Iris pigment epithelial cell (primary cell): ENCODE results near the gene WNT4.
A peak's percentile ranks its signal among the peaks of the same experiment; 100 is the strongest.

ENCODE experiments used
- DNase-seq: peaks from one replicate; pipeline ENCODE4 v3.0.0-alpha.2; 2011; ENCODE audit warnings: low read depth

Gene WNT4

GRCh38 chr1:22108339-22109105 lies 34.4 kb downstream of the WNT4 start:
- DNase-seq = no peak

GRCh38 chr1:22107126-22107525 lies 35.8 kb downstream of the WNT4 start:
- peak; percentile 26 for DNase-seq

- peak; percentile 69 for DNase-seq
Measured at GRCh38 chr1:22105611-22106207, 37.2 kb downstream of the WNT4 start.

GRCh38 chr1:22104865-22105437 lies 37.9 kb downstream of the WNT4 start:
- DNase-seq = no peak

GRCh38 chr1:22104094-22104493 lies 38.8 kb downstream of the WNT4 start:
- DNase-seq = no peak

GRCh38 chr1:22102746-22103145 lies 40.2 kb downstream of the WNT4 start:
- DNase-seq = no peak

- DNase-seq = no peak
Measured at GRCh38 chr1:22101995-22102394, 40.9 kb downstream of the WNT4 start.

GRCh38 chr1:22101199-22101598 lies 41.7 kb downstream of the WNT4 start:
- no peak for DNase-seq

GRCh38 chr1:22100168-22100567 lies 42.7 kb downstream of the WNT4 start:
- no peak for DNase-seq

- DNase-seq = no peak
Measured at GRCh38 chr1:22098752-22099151, 44.1 kb downstream of the WNT4 start.

GRCh38 chr1:22096463-22096862 lies 46.4 kb downstream of the WNT4 start:
- DNase-seq = no peak

GRCh38 chr1:22096036-22096435 lies 46.9 kb downstream of the WNT4 start:
- peak; percentile 36 for DNase-seq

- no peak for DNase-seq
Measured at GRCh38 chr1:22093513-22093912, 49.4 kb downstream of the WNT4 start.

- DNase-seq = peak; percentile 79
Measured at GRCh38 chr1:22092026-22092768, 50.7 kb downstream of the WNT4 start.

GRCh38 chr1:22090867-22091266 lies 52.0 kb downstream of the WNT4 start:
- DNase-seq = no peak

GRCh38 chr1:22089787-22090186 lies 53.1 kb downstream of the WNT4 start:
- no peak for DNase-seq

GRCh38 chr1:22089134-22089571 lies 53.7 kb downstream of the WNT4 start:
- DNase-seq = no peak

- no peak for DNase-seq
Measured at GRCh38 chr1:22088331-22088730, 54.6 kb downstream of the WNT4 start.

- no peak for DNase-seq
Measured at GRCh38 chr1:22080191-22080590, 62.7 kb downstream of the WNT4 start.

GRCh38 chr1:22078133-22078532 lies 64.8 kb downstream of the WNT4 start:
- no peak for DNase-seq

- DNase-seq = peak; percentile 28
Measured at GRCh38 chr1:22077728-22078127, 65.2 kb downstream of the WNT4 start.

GRCh38 chr1:22076346-22076745 lies 66.6 kb downstream of the WNT4 start:
- DNase-seq = no peak

GRCh38 chr1:22075718-22076117 lies 67.2 kb downstream of the WNT4 start:
- DNase-seq = no peak
